ENCODE measurements around the gene CYP27A1.

DNA sequence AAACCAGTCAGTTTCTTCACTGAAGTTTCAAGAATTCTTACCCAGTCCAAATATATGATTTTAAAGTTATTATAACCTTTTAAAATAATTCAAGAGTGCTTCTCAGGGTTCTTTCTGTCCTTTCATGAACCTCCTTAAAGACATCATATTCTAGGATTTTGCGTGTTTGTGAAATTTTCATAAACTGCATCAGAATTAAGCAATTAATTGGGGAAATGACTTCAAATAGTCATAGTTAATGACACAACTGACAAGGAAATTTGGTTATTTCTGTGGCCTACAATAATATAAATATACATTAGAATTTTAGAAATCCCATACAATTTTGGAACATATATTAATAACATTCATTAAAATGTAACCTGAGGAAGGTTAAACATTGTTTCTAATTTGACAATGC, 10.5 kb downstream of the CYP27A1 start:
- TF ChIP-seq, protein P1, sequence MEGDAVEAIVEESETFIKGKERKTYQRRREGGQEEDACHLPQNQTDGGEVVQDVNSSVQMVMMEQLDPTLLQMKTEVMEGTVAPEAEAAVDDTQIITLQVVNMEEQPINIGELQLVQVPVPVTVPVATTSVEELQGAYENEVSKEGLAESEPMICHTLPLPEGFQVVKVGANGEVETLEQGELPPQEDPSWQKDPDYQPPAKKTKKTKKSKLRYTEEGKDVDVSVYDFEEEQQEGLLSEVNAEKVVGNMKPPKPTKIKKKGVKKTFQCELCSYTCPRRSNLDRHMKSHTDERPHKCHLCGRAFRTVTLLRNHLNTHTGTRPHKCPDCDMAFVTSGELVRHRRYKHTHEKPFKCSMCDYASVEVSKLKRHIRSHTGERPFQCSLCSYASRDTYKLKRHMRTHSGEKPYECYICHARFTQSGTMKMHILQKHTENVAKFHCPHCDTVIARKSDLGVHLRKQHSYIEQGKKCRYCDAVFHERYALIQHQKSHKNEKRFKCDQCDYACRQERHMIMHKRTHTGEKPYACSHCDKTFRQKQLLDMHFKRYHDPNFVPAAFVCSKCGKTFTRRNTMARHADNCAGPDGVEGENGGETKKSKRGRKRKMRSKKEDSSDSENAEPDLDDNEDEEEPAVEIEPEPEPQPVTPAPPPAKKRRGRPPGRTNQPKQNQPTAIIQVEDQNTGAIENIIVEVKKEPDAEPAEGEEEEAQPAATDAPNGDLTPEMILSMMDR (IDR thresholded peaks at IDR 0.05), result no peak
- TF ChIP-seq POLR2A (IDR thresholded peaks at IDR 0.05), result no peak
